ENCODE measurements around the gene ALG12.

DNA sequence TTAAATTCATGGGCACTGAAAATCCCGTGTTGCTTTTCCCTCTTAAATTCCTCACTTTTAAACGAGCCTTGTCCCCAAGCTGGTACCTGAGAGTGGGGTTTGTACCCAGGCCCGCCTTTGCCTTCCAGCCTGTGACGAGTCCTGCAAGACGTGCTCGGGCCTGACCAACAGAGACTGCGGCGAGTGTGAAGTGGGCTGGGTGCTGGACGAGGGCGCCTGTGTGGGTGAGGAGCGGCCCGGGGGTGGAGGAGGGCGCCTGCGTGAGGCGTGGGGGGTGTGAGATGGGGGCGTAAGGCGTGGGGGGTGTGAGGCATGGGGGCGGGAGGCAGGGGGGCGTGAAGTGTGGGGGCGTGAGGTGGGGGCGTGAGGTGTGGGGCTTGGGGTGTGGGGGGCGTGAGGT is 4.2 kb upstream of the ALG12 start:
- no peak for TF ChIP-seq MEF2A (IDR thresholded peaks at IDR 0.05; ENCODE audit: borderline replicate concordance, low read depth)
- TF ChIP-seq POLR2AphosphoS5 (IDR thresholded peaks at IDR 0.05; ENCODE audit: low read depth, low read length): no peak
- TF ChIP-seq, protein P1, sequence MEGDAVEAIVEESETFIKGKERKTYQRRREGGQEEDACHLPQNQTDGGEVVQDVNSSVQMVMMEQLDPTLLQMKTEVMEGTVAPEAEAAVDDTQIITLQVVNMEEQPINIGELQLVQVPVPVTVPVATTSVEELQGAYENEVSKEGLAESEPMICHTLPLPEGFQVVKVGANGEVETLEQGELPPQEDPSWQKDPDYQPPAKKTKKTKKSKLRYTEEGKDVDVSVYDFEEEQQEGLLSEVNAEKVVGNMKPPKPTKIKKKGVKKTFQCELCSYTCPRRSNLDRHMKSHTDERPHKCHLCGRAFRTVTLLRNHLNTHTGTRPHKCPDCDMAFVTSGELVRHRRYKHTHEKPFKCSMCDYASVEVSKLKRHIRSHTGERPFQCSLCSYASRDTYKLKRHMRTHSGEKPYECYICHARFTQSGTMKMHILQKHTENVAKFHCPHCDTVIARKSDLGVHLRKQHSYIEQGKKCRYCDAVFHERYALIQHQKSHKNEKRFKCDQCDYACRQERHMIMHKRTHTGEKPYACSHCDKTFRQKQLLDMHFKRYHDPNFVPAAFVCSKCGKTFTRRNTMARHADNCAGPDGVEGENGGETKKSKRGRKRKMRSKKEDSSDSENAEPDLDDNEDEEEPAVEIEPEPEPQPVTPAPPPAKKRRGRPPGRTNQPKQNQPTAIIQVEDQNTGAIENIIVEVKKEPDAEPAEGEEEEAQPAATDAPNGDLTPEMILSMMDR (IDR thresholded peaks at IDR 0.05): no peak
- TF ChIP-seq RFX5 (IDR thresholded peaks at IDR 0.05; ENCODE audit: low read length): no peak
- no peak for TF ChIP-seq NFIC (IDR thresholded peaks at IDR 0.05; ENCODE audit: borderline replicate concordance)
- TF ChIP-seq SMC3 (IDR thresholded peaks at IDR 0.05; ENCODE audit: low read depth, low read length): no peak
- TF ChIP-seq EZH2phosphoT487 (IDR thresholded peaks at IDR 0.05; ENCODE audit: borderline replicate concordance, low read depth): no peak
